ENCODE data around the gene FAM120A.

FAM120A gene

GRCh38 chr9:93467462-93467861 is 16.0 kb downstream of the FAM120A start:
- no peaks in the 10 kb centered on the region for H3F3A ChIP-seq (ENCODE audit: low read depth)
- peak overlapping the region; percentile 38 for H3K4me2 ChIP-seq (ENCODE audit: low read depth, low read length, poor library complexity, severe bottlenecking)
- H3K9me2 ChIP-seq (replicated peaks; ENCODE audit: low read depth, low read length): no peaks in the 10 kb centered on the region
- TF ChIP-seq, protein P1, sequence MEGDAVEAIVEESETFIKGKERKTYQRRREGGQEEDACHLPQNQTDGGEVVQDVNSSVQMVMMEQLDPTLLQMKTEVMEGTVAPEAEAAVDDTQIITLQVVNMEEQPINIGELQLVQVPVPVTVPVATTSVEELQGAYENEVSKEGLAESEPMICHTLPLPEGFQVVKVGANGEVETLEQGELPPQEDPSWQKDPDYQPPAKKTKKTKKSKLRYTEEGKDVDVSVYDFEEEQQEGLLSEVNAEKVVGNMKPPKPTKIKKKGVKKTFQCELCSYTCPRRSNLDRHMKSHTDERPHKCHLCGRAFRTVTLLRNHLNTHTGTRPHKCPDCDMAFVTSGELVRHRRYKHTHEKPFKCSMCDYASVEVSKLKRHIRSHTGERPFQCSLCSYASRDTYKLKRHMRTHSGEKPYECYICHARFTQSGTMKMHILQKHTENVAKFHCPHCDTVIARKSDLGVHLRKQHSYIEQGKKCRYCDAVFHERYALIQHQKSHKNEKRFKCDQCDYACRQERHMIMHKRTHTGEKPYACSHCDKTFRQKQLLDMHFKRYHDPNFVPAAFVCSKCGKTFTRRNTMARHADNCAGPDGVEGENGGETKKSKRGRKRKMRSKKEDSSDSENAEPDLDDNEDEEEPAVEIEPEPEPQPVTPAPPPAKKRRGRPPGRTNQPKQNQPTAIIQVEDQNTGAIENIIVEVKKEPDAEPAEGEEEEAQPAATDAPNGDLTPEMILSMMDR (conservative IDR thresholded peaks at IDR 0.05; ENCODE audit: low read length): no peak
- TF ChIP-seq EZH2phosphoT487 (IDR thresholded peaks at IDR 0.05; ENCODE audit: borderline replicate concordance): no peak
- H3K9ac ChIP-seq (ENCODE audit: low read depth, low read length, poor library complexity, severe bottlenecking): no peak overlapping the region
- peaks cover 97% of the 10 kb centered on the region for H3K79me2 ChIP-seq (ENCODE audit: insufficient read depth, low read length)
- H3K27me3 ChIP-seq (ENCODE audit: insufficient read depth, low read length, poor library complexity, severe bottlenecking): no peaks in the 10 kb centered on the region
- H4K20me1 ChIP-seq (ENCODE audit: insufficient read depth, low read length, poor library complexity, severe bottlenecking): peaks cover 81% of the 10 kb centered on the region
- H3K4me3 ChIP-seq (ENCODE audit: low read length, poor library complexity, severe bottlenecking): no peak overlapping the region
- H2AFZ ChIP-seq (ENCODE audit: low read length): no peak overlapping the region
- H3K9me3 ChIP-seq (ENCODE audit: insufficient read depth, low read depth, low read length): no peaks in the 10 kb centered on the region
- H3K36me3 ChIP-seq (ENCODE audit: insufficient read depth, low read length): peaks cover 13% of the 10 kb centered on the region; the same call in 1 of the 2 replicates
- peaks cover 46% of the 10 kb centered on the region for H3K4me1 ChIP-seq (ENCODE audit: insufficient read depth, low read length, poor library complexity, severe bottlenecking)

- Histone ChIP-seq H3K4me3 (ENCODE audit: low read length, poor library complexity, severe bottlenecking) (no peak overlapping the region), H3K36me3 (ENCODE audit: insufficient read depth, low read length) (peaks cover 24% of the 10 kb centered on the region; the same call in 1 of the 2 replicates), H3K27me3 (ENCODE audit: insufficient read depth, low read length, poor library complexity, severe bottlenecking) (no peaks in the 10 kb centered on the region), H4K20me1 (ENCODE audit: insufficient read depth, low read length, poor library complexity, severe bottlenecking) (peaks cover 67% of the 10 kb centered on the region), H2AFZ (ENCODE audit: low read length) (no peak overlapping the region), H3F3A (ENCODE audit: low read depth) (no peaks in the 10 kb centered on the region), H3K4me2 (ENCODE audit: low read depth, low read length, poor library complexity, severe bottlenecking) (peak overlapping the region; percentile 5), H3K9ac (ENCODE audit: low read depth, low read length, poor library complexity, severe bottlenecking) (no peak overlapping the region), H3K79me2 (ENCODE audit: insufficient read depth, low read length) (peaks cover 91% of the 10 kb centered on the region), H3K9me2 (replicated peaks; ENCODE audit: low read depth, low read length) (no peaks in the 10 kb centered on the region), H3K4me1 (ENCODE audit: insufficient read depth, low read length, poor library complexity, severe bottlenecking) (peaks cover 31% of the 10 kb centered on the region), H3K9me3 (ENCODE audit: insufficient read depth, low read depth, low read length) (no peaks in the 10 kb centered on the region)
- TF ChIP-seq, protein P1 (conservative IDR thresholded peaks at IDR 0.05; ENCODE audit: low read length): no peak
- TF ChIP-seq EZH2phosphoT487 (IDR thresholded peaks at IDR 0.05; ENCODE audit: borderline replicate concordance): no peak
Measured at GRCh38 chr9:93468763-93469456, 17.4 kb downstream of the FAM120A start.

DNA sequence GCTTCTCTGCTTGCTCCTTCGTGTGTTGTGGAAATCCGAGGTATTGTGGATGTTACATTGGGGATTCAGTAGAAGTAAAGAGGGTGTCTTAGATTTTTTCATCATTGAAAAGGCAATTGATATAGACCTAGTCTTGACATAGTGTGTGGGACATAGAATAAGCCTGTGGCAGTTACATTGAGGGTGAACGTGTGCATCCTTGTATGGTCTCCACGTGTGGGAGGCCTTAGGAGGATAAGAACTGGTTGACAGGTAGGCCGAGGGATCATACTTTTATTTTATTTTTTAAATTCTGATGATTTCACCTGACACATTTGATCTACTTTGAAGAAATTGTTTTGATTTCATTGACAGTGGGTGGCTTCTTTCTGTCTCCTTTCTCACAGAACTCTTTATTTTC is 18.9 kb downstream of the FAM120A start:
- no peaks in the 10 kb centered on the region for H3K27me3 ChIP-seq (ENCODE audit: insufficient read depth, low read length, poor library complexity, severe bottlenecking)
- peaks cover 88% of the 10 kb centered on the region for H3K79me2 ChIP-seq (ENCODE audit: insufficient read depth, low read length)
- no peaks in the 10 kb centered on the region for H3F3A ChIP-seq (ENCODE audit: low read depth)
- no peak overlapping the region for H3K4me2 ChIP-seq (ENCODE audit: low read depth, low read length, poor library complexity, severe bottlenecking)
- no peaks in the 10 kb centered on the region for H3K9me2 ChIP-seq (replicated peaks; ENCODE audit: low read depth, low read length)
- H3K36me3 ChIP-seq (ENCODE audit: insufficient read depth, low read length): peaks cover 35% of the 10 kb centered on the region; the same call in 1 of the 2 replicates
- H3K9ac ChIP-seq (ENCODE audit: low read depth, low read length, poor library complexity, severe bottlenecking): no peak overlapping the region
- H2AFZ ChIP-seq (ENCODE audit: low read length): no peak overlapping the region
- H3K4me1 ChIP-seq (ENCODE audit: insufficient read depth, low read length, poor library complexity, severe bottlenecking): peaks cover 19% of the 10 kb centered on the region
- TF ChIP-seq, protein P1 (conservative IDR thresholded peaks at IDR 0.05; ENCODE audit: low read length): no peak
- no peak for TF ChIP-seq EZH2phosphoT487 (IDR thresholded peaks at IDR 0.05; ENCODE audit: borderline replicate concordance)
- H3K9me3 ChIP-seq (ENCODE audit: insufficient read depth, low read depth, low read length): no peaks in the 10 kb centered on the region
- H4K20me1 ChIP-seq (ENCODE audit: insufficient read depth, low read length, poor library complexity, severe bottlenecking): peaks cover 52% of the 10 kb centered on the region
- H3K4me3 ChIP-seq (ENCODE audit: low read length, poor library complexity, severe bottlenecking): no peak overlapping the region
